A549 (cell line): ENCODE results near the gene DISC1. TPM values are rescaled to one million over a fixed set of nuclear protein-coding genes. Genes with fewer than 3 reads are reported as not detected.

ENCODE experiments used
- ATAC-seq, 2 experiments: fragments of 200-7000 bp in 1 of 2; fragments of >200 bp in 1 of 2; cut with Nextera tagmentation in 1 of 2; cut with Tn5 transposase in 1 of 2; 3 replicates each; pipeline versions ENCODE4 v1.8.0 to v1.9.1; 2018 to 2020; ENCODE audit warnings: mild to moderate bottlenecking in 1 of 2, moderate library complexity in 1 of 2
- CTCF ChIA-PET: fragments of 300-600 bp; sonication (Branson Sonifier 250); formaldehyde crosslinking; extraction: SDS; loops from one replicate; lab custom pipeline; 2021; ENCODE audit warnings: antibody characterized with exemption, inconsistent platforms; lab: Yijun Ruan, JAX
- POLR2A ChIA-PET: fragments of 350-600 bp; formaldehyde crosslinking; extraction: SDS; loops from one replicate; lab custom pipeline; 2021; ENCODE audit warnings: antibody characterized with exemption, inconsistent platforms; lab: Yijun Ruan, JAX
- DNase-seq, 2 experiments: peaks; one replicate each; pipeline versions ENCODE4 v3.0.0 to v3.0.0-alpha.2; 2011 to 2016; ENCODE audit warnings: low read depth in 1 of 2, low spot score in 1 of 2
- FAIRE-seq: peaks from 2 replicates; lab custom pipeline; 2011; peaks lifted over from hg19 to GRCh38; lab: Jason Lieb, UNC
- H3K27ac ChIP-seq, 2 experiments: fragments of >200 bp; sonication (Bioruptor Twin); formaldehyde crosslinking; 3 replicates each; pipeline ENCODE4 v1.5.1; 2016 to 2017
- H3K4me1 ChIP-seq: fragments of >200 bp; sonication (Bioruptor Twin); formaldehyde crosslinking; 3 replicates; pipeline ENCODE4 v1.6.1; 2016
- H3K4me2 ChIP-seq: fragments of >200 bp; sonication (Bioruptor Twin); formaldehyde crosslinking; 3 replicates; pipeline ENCODE4 v1.6.1; 2016
- H3K4me3 ChIP-seq: fragments of >200 bp; sonication (Bioruptor Twin); formaldehyde crosslinking; 3 replicates; pipeline ENCODE4 v1.5.1; 2016
- H3K9me3 ChIP-seq: fragments of >200 bp; sonication (Bioruptor Twin); formaldehyde crosslinking; 3 replicates; pipeline ENCODE4 v1.6.1; 2016
- CBX8 ChIP-seq: fragments of 200-600 bp; sonication (generic); IDR thresholded peaks from 2 replicates; pipeline ENCODE4 v1.6.1; 2016
- CHD4 ChIP-seq: fragments of 200-600 bp; sonication (generic); IDR thresholded peaks from 2 replicates; pipeline ENCODE4 v1.6.1; 2016; ENCODE audit warnings: antibody characterized with exemption, mild to moderate bottlenecking, borderline replicate concordance
- EHF ChIP-seq: fragments of 250-450 bp; sonication (Bioruptor Pico); IDR thresholded peaks from 2 replicates; pipeline ENCODE4 v1.5.0; 2020; ENCODE audit warnings: mild to moderate bottlenecking
- EHMT2 ChIP-seq: fragments of 200-600 bp; sonication (generic); IDR thresholded peaks from 2 replicates; pipeline ENCODE4 v1.6.1; 2016; ENCODE audit warnings: antibody characterized with exemption, low read depth, mild to moderate bottlenecking, moderate library complexity
- EP300 ChIP-seq, 2 experiments: fragments of >200 bp; sonication (Bioruptor Twin); formaldehyde crosslinking; IDR thresholded peaks; 2 replicates in 1 of 2; 3 replicates in 1 of 2; pipeline ENCODE4 v1.6.1; 2016 to 2017
- FOSL2 ChIP-seq, 2 experiments: fragments of 450-650 bp in 1 of 2; fragments of >200 bp in 1 of 2; sonication (Bioruptor Twin) in 1 of 2; formaldehyde crosslinking; IDR thresholded peaks; 2 replicates each; pipeline versions ENCODE4 v1.5.0 to v1.6.1; 2016 to 2020; ENCODE audit warnings: mild to moderate bottlenecking in 1 of 2, moderate library complexity in 1 of 2
- FOXS1 ChIP-seq: fragments of 250-450 bp; sonication (Bioruptor Pico); IDR thresholded peaks from 2 replicates; pipeline ENCODE4 v1.5.0; 2020; ENCODE audit warnings: mild to moderate bottlenecking, moderate library complexity
- HDAC2 ChIP-seq: fragments of 200-600 bp; sonication (generic); IDR thresholded peaks from 2 replicates; pipeline ENCODE4 v1.6.1; 2016
- HOXB13 ChIP-seq: fragments of 250-450 bp; sonication (Bioruptor Pico); IDR thresholded peaks from 2 replicates; pipeline ENCODE4 v1.5.0; 2020; ENCODE audit warnings: low read depth, mild to moderate bottlenecking, moderate library complexity
- KDM1A ChIP-seq: fragments of 200-600 bp; sonication (generic); IDR thresholded peaks from 2 replicates; pipeline ENCODE4 v1.6.1; 2016; ENCODE audit warnings: low read depth, mild to moderate bottlenecking
- KDM5A ChIP-seq: fragments of 200-600 bp; sonication (generic); IDR thresholded peaks from 2 replicates; pipeline ENCODE4 v1.6.1; 2016; ENCODE audit warnings: antibody characterized with exemption, mild to moderate bottlenecking
- MAZ ChIP-seq: fragments of 150-350 bp; IDR thresholded peaks from 2 replicates; pipeline ENCODE4 v1.6.1; 2014; ENCODE audit warnings: antibody characterized with exemption, low read depth, low read length, borderline replicate concordance
- NR3C1 ChIP-seq: fragments of >200 bp; sonication (Bioruptor Twin); formaldehyde crosslinking; IDR thresholded peaks from 3 replicates; pipeline ENCODE4 v1.6.1; 2017
- POLR2A ChIP-seq: IDR thresholded peaks from 2 replicates; pipeline ENCODE4 v1.6.1; 2012; ENCODE audit warnings: mild to moderate bottlenecking, low read length
- RAD21 ChIP-seq, 2 experiments: fragments of >200 bp in 1 of 2; sonication (Bioruptor Twin) in 1 of 2; formaldehyde crosslinking in 1 of 2; IDR thresholded peaks in 1 of 2; conservative IDR thresholded peaks in 1 of 2; 2 replicates in 1 of 2; 3 replicates in 1 of 2; pipeline ENCODE4 v1.6.1; 2012 to 2018; ENCODE audit warnings: inconsistent platforms in 1 of 2
- RFX5 ChIP-seq: fragments of 450-650 bp; IDR thresholded peaks from 2 replicates; pipeline ENCODE4 v1.7.1; 2014; ENCODE audit warnings: antibody characterized with exemption, mild to moderate bottlenecking, moderate library complexity
- SMC3 ChIP-seq: fragments of >200 bp; sonication (Bioruptor Twin); formaldehyde crosslinking; IDR thresholded peaks from 3 replicates; pipeline ENCODE4 v1.6.1; 2018; ENCODE audit warnings: inconsistent platforms
- SREBF2 ChIP-seq: fragments of 450-650 bp; IDR thresholded peaks from 2 replicates; pipeline ENCODE4 v1.6.1; 2014; ENCODE audit warnings: mild to moderate bottlenecking, moderate library complexity
- TFCP2L1 ChIP-seq: fragments of 250-450 bp; sonication (Bioruptor Pico); IDR thresholded peaks from 2 replicates; pipeline ENCODE4 v1.5.0; 2021; ENCODE audit warnings: mild to moderate bottlenecking
- ZC3H11A ChIP-seq: fragments of 450-650 bp; IDR thresholded peaks from 2 replicates; pipeline ENCODE4 v1.6.1; 2014; ENCODE audit warnings: antibody characterized with exemption, mild to moderate bottlenecking
- ZFP36 ChIP-seq: fragments of 450-650 bp; IDR thresholded peaks from 2 replicates; pipeline ENCODE4 v1.6.1; 2014; ENCODE audit warnings: borderline replicate concordance; ENCODE audit not compliant: partially characterized antibody
- ZSCAN20 ChIP-seq: fragments of 250-450 bp; sonication (Bioruptor Pico); IDR thresholded peaks from 2 replicates; pipeline ENCODE4 v1.8.0; 2022; ENCODE audit warnings: mild to moderate bottlenecking, moderate library complexity
- WGBS: methylation state at CpG from one replicate; pipeline ENCODE4 v1.1.6; 2017; ENCODE audit errors: missing lambda C conversion rate; 5-methylcytosine and 5-hydroxymethylcytosine counted together
- polyA plus RNA-seq, 4 experiments: library from polyadenylated mRNA; depleted of rRNA in 3 of 4; stranded (reverse); fragments of >200 nt; fragmentation: RNase III in 1 of 4; extraction: RNeasy Plus Mini Kit Qiagen cat#74134 plus additional on column Dnase treatment in 1 of 4; gene quantifications; 2 replicates in 3 of 4; 3 replicates in 1 of 4; pipeline ENCODE4 v1.2.3, GENCODE V29; 2011 to 2017
- TF ChIP-seq, protein P1 (sequence below): fragments of >200 bp; sonication (Bioruptor Twin); formaldehyde crosslinking; IDR thresholded peaks from 2 replicates; pipeline ENCODE4 v1.6.1; 2016
- TF ChIP-seq, protein P2 (sequence below): fragments of >200 bp; sonication (Bioruptor Twin); formaldehyde crosslinking; IDR thresholded peaks from 3 replicates; pipeline ENCODE4 v1.5.1; 2016
- TF ChIP-seq, protein P3 (sequence below): fragments of 250-450 bp; sonication (Bioruptor Pico); IDR thresholded peaks from 2 replicates; pipeline ENCODE4 v1.5.0; 2020; ENCODE audit warnings: low read depth, mild to moderate bottlenecking, moderate library complexity
- TF ChIP-seq, protein P4 (sequence below): IDR thresholded peaks from 2 replicates; pipeline ENCODE4 v1.6.1; 2012; ENCODE audit warnings: low read depth, borderline replicate concordance

The DISC1 gene
- polyA plus RNA-seq, 2 of the 4 experiments (the other 2 are of a cell fraction), result 0.39 to 0.74 TPM

DNA sequence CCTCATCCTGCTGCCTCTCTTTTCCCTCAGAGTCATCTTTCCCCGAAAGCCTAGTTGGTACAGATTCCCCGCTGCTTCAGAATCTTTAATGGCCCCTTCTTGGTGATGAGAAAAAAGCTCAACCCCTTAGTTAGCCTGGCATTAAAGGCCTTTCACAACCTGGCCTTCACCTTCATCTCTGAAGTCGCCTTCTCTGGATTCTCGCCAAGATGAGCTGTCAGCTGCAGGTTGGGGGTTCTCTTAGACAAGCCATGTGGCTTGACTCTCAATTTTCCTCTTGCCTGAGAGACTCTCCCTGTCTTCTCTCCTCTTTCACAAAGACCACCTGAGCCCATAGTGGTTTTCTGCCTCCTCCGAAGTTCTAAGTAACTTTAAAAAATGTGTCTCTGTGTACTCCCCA lies 15.5 kb upstream of the DISC1 start:
- POLR2A ChIA-PET, result no interaction called here
- no peak overlapping the region for H3K4me2 ChIP-seq
- H3K27ac ChIP-seq, result no peak overlapping the region
- CTCF ChIA-PET, result no interaction called here
- FAIRE-seq, result no peak
- H3K9me3 ChIP-seq, result peaks cover 16% of the 10 kb centered on the region
- no peak for DNase-seq
- H3K4me3 ChIP-seq, result no peak overlapping the region
- TF ChIP-seq, protein P1, sequence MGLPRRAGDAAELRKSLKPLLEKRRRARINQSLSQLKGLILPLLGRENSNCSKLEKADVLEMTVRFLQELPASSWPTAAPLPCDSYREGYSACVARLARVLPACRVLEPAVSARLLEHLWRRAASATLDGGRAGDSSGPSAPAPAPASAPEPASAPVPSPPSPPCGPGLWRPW, result no peak
- TF ChIP-seq, protein P2, sequence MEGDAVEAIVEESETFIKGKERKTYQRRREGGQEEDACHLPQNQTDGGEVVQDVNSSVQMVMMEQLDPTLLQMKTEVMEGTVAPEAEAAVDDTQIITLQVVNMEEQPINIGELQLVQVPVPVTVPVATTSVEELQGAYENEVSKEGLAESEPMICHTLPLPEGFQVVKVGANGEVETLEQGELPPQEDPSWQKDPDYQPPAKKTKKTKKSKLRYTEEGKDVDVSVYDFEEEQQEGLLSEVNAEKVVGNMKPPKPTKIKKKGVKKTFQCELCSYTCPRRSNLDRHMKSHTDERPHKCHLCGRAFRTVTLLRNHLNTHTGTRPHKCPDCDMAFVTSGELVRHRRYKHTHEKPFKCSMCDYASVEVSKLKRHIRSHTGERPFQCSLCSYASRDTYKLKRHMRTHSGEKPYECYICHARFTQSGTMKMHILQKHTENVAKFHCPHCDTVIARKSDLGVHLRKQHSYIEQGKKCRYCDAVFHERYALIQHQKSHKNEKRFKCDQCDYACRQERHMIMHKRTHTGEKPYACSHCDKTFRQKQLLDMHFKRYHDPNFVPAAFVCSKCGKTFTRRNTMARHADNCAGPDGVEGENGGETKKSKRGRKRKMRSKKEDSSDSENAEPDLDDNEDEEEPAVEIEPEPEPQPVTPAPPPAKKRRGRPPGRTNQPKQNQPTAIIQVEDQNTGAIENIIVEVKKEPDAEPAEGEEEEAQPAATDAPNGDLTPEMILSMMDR, result no peak
- TF ChIP-seq NR3C1 (no peak), CBX8 (no peak), EHF (CRISPR knock-in tag) (no peak), ZC3H11A (no peak), CHD4 (no peak), KDM5A (no peak), ZSCAN20 (CRISPR knock-in tag) (no peak), EHMT2 (no peak), KDM1A (no peak), TFCP2L1 (CRISPR knock-in tag) (no peak), HOXB13 (no peak), SREBF2 (no peak)
- no peak for ATAC-seq
- 22% methylated on average over 5 of the region's 5 CpGs for WGBS
- no peaks in the 10 kb centered on the region for H3K4me1 ChIP-seq

- H3K4me3 ChIP-seq, result no peak overlapping the region
- no peak for FAIRE-seq
- no peak overlapping the region for H3K27ac ChIP-seq
- TF ChIP-seq MAZ (no peak), HDAC2 (no peak), POLR2A (no peak), FOXS1 (CRISPR knock-in tag) (no peak), EP300 (IDR thresholded peaks at IDR 0.05) (no peak), KDM1A (no peak), SMC3 (no peak), FOSL2 (IDR thresholded peaks at IDR 0.05) (no peak), FOSL2 (CRISPR knock-in tag; IDR thresholded peaks at IDR 0.05) (no peak), KDM5A (no peak), RAD21 (conservative IDR thresholded peaks at IDR 0.05 in 1 of 2, IDR thresholded peaks at IDR 0.05 in 1 of 2) (no peak), ZFP36 (no peak), TFCP2L1 (CRISPR knock-in tag) (no peak), RFX5 (no peak)
- TF ChIP-seq, protein P3, sequence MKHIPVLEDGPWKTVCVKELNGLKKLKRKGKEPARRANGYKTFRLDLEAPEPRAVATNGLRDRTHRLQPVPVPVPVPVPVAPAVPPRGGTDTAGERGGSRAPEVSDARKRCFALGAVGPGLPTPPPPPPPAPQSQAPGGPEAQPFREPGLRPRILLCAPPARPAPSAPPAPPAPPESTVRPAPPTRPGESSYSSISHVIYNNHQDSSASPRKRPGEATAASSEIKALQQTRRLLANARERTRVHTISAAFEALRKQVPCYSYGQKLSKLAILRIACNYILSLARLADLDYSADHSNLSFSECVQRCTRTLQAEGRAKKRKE (CRISPR knock-in tag), result no peak
- TF ChIP-seq, protein P4, sequence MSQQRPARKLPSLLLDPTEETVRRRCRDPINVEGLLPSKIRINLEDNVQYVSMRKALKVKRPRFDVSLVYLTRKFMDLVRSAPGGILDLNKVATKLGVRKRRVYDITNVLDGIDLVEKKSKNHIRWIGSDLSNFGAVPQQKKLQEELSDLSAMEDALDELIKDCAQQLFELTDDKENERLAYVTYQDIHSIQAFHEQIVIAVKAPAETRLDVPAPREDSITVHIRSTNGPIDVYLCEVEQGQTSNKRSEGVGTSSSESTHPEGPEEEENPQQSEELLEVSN, result no peak
- ChIA-PET CTCF (no interaction called here), POLR2A (no interaction called here)
- no peak for DNase-seq
- H3K4me2 ChIP-seq, result no peak overlapping the region
- ATAC-seq, result no peak; a peak in 1 of 6 replicates
- peaks cover 16% of the 10 kb centered on the region for H3K9me3 ChIP-seq
- WGBS, result 45% methylated on average over 5 of the region's 5 CpGs
- no peaks in the 10 kb centered on the region for H3K4me1 ChIP-seq
Observed at GRCh38 chr1:231611851-231612250, 14.7 kb upstream of the DISC1 start.
